HG03196 (cell line): ENCODE data around the gene EDN1.

Experiments
- ATAC-seq: cut with Tn5 transposase; IDR thresholded peaks from one replicate; pipeline ENCODE4 v1.9.1; 2021; ENCODE audit not compliant: unreplicated experiment

EDN1 gene

GRCh38 chr6:12344961-12345693 is 55.0 kb downstream of the EDN1 start:
- ATAC-seq, result no peak

DNA sequence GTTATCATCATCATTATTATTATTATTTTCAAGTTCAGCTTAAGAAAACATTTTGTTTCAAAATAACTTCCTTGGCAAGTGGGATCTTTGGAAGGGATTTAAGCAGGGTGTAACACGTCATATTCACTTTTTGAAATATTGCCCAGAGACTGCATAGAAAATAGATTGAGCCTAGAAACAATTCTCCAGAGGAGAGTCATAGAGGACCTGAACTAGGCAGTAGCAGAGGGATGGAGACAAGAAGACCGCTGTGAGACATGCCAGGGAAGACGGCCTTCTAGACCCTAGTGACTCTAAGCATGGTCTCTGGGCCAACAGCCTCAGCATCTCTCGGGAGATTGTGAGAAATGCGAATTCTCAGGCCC is 55.5 kb downstream of the EDN1 start:
- ATAC-seq, result no peak
